Renal cortical epithelial cell (primary cell): ENCODE measurements around the gene ALG9. TPM values are rescaled to one million over a fixed set of nuclear protein-coding genes. Genes with fewer than 3 reads are reported as not detected.

Experiments used
- DNase-seq: peaks from one replicate; pipeline ENCODE4 v3.0.0-alpha.2; 2011; ENCODE audit warnings: low read depth
- total RNA-seq: library from RNA; depleted of rRNA; stranded (reverse); fragments of >200 nt; gene quantifications from 2 replicates; pipeline ENCODE4 v1.2.3, GENCODE V29; 2014

ALG9 gene
- total RNA-seq, 1 donor from 2014 or later = 42.4 TPM

DNA sequence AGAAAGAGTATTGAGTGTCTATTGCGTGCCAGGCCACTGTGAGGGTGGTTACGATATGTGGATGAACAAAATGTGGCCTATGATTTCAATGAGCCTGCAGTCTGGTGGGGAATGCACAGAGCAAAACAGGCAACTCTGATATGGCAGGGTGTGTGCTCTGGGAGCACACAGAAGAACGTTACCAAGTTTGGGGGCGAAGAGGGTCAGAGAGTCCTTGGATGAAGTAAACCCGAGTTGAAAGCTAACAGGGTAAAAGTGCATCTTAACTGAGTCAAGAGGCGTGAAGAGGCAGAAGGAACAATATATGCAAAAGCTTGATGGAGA is 8.2 kb upstream of the ALG9 start:
- no peak for DNase-seq

GRCh38 chr11:111878849-111879636 is 7.7 kb upstream of the ALG9 start, which contains the start of the genes CFAP68 and FDXACB1:
Gene CFAP68, plus strand, starts transcription at chr11:111879541. Its CDS starts 20 bp downstream, at chr11:111879561.
Gene FDXACB1, minus strand, starts transcription at chr11:111879165. Its CDS starts 33 bp downstream, at chr11:111879132.
- DNase-seq = peak; percentile 93

- DNase-seq = peak; percentile 31
Measured at GRCh38 chr11:111878385-111878848, 7.0 kb upstream of the ALG9 start.

DNA sequence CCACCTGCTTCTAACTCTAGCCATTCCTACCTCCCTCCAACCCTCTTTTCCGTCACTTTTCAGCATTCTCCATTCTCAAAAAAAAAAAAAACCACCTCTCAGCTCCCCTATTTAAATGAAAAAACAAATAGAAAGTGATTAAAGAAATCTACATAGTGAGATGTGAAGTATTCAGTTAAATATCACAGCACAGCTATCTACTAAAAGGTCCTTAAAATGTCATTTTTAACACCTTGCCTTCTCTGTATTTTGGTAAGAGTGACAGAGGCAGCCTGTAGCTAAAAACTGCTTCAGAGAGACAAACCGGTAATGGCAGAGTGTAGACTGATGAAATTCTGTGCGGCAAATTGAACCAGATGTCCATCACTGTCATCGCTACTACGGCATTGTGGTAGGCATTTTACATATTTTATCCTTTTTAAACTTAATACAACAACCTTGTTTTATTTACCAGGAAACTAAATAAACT is 346 bp upstream of the ALG9 start:
- peak; percentile 1 for DNase-seq

GRCh38 chr11:111870522-111870885 is 877 bp downstream of the ALG9 start:
- DNase-seq = no peak

- no peak for DNase-seq
Measured at GRCh38 chr11:111870113-111870512, 1.3 kb downstream of the ALG9 start.

DNA sequence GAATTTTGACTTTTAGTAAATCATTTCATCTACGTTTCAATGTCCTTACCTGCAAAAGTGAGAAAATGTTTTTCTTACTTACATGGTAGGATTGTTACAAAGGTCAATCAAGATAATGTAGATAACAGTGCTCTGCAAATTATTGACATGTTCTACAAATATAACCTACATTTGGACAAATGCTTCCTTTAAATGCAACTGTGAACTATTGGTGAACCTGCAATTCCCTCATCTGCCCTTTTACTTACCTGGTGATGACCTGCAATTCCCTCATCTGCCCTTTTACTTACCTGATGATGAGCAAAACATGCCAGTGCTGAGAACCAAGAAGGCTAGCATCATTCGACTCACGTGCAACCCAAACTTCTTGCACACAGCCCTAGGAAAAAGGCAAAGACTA is 11.1 kb downstream of the ALG9 start:
- DNase-seq = no peak

DNA sequence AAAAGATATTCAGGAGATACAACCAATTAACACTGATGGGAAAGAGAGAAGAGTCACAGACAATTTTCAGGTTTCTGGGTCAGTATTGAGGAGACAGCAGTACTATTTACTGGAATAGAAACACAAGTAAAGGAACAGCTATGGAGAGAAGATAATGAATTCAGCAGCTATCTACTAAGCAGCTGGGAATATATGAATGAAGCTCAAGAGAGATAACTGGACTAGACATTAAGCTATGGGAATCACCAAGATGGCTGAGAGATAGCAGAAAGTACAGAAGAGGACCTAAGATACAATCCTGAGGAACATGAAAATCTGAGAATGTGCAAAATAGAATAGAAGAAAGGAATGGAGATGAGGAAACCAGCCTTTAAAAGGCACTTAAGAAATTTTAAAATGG is 15.9 kb downstream of the ALG9 start:
- DNase-seq = no peak

- no peak for DNase-seq
Measured at GRCh38 chr11:111852103-111852502, 19.3 kb downstream of the ALG9 start.

DNA sequence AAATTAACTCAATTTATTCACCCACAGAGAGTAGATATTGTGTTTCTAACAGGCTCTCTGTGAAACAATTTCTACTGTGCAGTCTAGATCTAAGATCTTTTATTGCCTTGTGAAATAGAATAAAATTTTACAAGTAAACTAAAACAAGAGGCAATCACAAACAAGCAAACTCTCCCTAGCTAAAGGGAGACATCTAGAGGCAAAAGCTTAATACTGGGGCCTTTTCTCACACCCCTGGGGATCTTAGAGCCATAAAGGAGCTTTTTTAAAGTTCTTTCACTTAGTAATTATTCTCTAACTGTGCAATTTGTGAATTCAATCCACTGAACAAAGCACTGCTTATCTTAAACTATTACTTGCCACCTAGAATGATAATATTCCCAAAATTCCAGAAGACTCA is 19.7 kb downstream of the ALG9 start:
- peak; percentile 40 for DNase-seq

GRCh38 chr11:111851067-111851466 is 20.3 kb downstream of the ALG9 start:
- DNase-seq = no peak

DNA sequence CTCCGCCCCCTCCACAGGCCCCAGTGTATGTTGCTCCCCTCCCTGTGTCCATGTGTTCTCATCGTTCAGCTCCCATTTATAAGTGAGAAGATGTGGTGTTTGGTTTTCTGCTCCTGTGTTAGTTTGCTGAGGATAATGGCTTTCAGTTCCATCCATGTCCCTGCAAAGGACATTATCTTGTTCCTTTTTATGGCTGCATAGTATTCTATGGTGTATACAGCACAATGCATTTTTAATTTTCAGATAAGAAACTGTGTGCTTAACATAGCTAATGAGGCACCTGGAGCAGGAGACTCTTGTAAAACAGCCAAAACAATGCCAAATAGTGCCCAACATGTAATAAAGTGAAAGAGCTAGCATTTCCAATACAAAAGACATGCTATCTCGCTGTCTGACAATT is 21.8 kb downstream of the ALG9 start:
- DNase-seq = no peak

GRCh38 chr11:111846636-111847035 is 24.7 kb downstream of the ALG9 start:
- peak; percentile 53 for DNase-seq

- DNase-seq = peak; percentile 81
Measured at GRCh38 chr11:111846063-111846462, 25.3 kb downstream of the ALG9 start.

DNA sequence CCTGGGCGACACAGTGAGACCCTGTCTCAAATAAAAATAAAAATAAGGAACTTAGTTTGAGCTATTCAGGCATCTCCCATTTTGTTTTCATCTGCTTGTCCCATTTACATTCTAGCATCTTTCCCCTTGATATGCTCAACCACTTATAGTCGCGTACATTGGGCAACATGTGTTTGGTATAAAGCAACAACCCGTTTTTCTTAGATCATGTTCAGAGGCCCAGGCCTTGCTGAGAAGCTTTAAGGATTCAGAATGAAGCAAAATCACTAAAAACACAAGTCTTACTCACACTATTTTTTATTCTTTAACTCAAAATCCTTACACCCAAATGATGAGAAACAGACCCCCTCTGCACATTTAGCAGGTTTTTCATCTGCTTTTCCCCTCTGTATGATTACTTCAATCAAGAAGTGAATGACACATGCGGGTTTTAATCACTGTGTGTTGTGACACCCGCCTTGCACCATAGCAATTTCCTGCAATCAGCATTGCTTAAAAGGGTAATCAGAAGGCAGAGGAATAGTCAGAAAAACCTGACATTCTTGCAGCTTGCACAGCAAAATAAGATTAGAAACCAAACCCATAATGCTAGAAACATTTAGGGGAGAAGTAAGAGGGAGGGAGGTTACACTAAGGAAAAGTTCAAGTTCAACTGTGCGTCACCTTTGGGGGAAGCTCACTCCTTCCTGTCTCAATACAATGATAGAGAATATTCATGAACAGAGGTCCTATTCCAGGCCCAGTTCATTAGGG is 25.9 kb downstream of the ALG9 start:
- DNase-seq = peak; percentile 28

DNA sequence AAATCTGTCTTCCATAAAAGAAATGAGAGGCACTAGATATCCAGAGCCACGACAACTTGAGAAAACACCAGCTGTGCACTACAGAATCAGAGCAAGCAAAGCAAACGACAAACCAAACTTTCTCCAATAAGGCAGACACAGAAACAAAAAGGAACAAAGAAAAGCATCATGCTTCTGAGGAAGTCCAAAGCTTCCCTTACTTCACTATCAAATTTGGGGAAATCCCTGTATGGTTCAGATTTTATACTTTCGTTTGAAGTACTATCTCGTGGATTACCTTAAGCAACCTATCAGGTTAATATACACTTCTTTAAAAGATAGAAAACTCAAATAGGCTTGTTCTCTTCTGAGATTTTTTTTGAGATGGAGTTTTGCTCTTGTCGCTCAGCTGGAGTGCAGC is 27.7 kb downstream of the ALG9 start:
- no peak for DNase-seq

- peak; percentile 76 for DNase-seq
Measured at GRCh38 chr11:111841370-111842053, 29.9 kb downstream of the ALG9 start.

- peak; percentile 78 for DNase-seq
Measured at GRCh38 chr11:111840143-111840542, 31.2 kb downstream of the ALG9 start.

DNA sequence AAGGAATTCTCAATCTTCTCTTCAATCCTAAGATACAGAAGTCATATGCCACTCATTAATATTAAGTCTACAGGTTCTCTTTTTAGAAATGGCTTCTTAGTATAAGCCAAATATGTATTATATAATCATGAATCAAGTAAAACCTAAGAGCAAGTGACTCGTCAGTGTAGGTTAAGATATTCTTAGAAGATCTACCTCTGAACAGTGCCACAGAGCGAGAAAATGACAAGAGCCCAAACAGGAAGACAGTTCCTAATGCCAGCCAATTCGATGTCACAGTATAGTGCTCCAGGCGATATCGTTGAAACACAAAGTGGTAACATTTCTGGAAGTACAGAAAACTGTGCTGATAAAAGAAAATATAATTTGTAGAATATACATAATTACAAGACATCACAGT is 33.3 kb downstream of the ALG9 start:
- no peak for DNase-seq

- no peak for DNase-seq
Measured at GRCh38 chr11:111837366-111837891, 34.0 kb downstream of the ALG9 start.

- DNase-seq = peak; percentile 79
Measured at GRCh38 chr11:111836721-111837120, 34.7 kb downstream of the ALG9 start.

GRCh38 chr11:111836162-111836561 is 35.2 kb downstream of the ALG9 start:
- no peak for DNase-seq
